ENCODE data around the gene ZNF283.
"Not testable (repeated sequence)": the region's sequence is repeated elsewhere in the genome, so short reads cannot be mapped to it uniquely, and the experiment has no call there.

Gene ZNF283

GRCh38 chr19:43811837-43812236 lies 15.3 kb upstream of the ZNF283 start:
- no peak for TF ChIP-seq CTCF (IDR thresholded peaks at IDR 0.05; ENCODE audit: extremely low read depth, missing control alignments)
- no peak for DNase-seq (ENCODE audit: low spot score)

GRCh38 chr19:43812259-43812658 lies 14.9 kb upstream of the ZNF283 start:
- no peak for TF ChIP-seq CTCF (IDR thresholded peaks at IDR 0.05; ENCODE audit: extremely low read depth, missing control alignments)
- no peak for DNase-seq (ENCODE audit: low spot score)

GRCh38 chr19:43812688-43813087 lies 14.4 kb upstream of the ZNF283 start:
- no peak for TF ChIP-seq CTCF (IDR thresholded peaks at IDR 0.05; ENCODE audit: extremely low read depth, missing control alignments)
- no peak for DNase-seq (ENCODE audit: low spot score)

- no peak for TF ChIP-seq CTCF (IDR thresholded peaks at IDR 0.05; ENCODE audit: extremely low read depth, missing control alignments)
- DNase-seq (ENCODE audit: low spot score) = no peak
Measured at GRCh38 chr19:43814663-43815352, 12.3 kb upstream of the ZNF283 start.

GRCh38 chr19:43817454-43817853 lies 9.7 kb upstream of the ZNF283 start:
- DNase-seq (ENCODE audit: low spot score) = not testable (repeated sequence)

GRCh38 chr19:43818500-43818899 lies 8.6 kb upstream of the ZNF283 start:
- TF ChIP-seq CTCF (IDR thresholded peaks at IDR 0.05; ENCODE audit: extremely low read depth, missing control alignments) = no peak

GRCh38 chr19:43820098-43820883 lies 6.8 kb upstream of the ZNF283 start:
- no peak for TF ChIP-seq CTCF (IDR thresholded peaks at IDR 0.05; ENCODE audit: extremely low read depth, missing control alignments)
- no peak for DNase-seq (ENCODE audit: low spot score)

More at GRCh38 chr19:43818500-43818899, 8.6 kb upstream of the ZNF283 start:
- DNase-seq (ENCODE audit: low spot score) = no peak

GRCh38 chr19:43820884-43821215 lies 6.3 kb upstream of the ZNF283 start:
- TF ChIP-seq CTCF (IDR thresholded peaks at IDR 0.05; ENCODE audit: extremely low read depth, missing control alignments) = no peak
- DNase-seq (ENCODE audit: low spot score) = no peak

- DNase-seq (ENCODE audit: low spot score) = not testable (repeated sequence)
Measured at GRCh38 chr19:43823856-43824255, 3.3 kb upstream of the ZNF283 start.

GRCh38 chr19:43824572-43824971 lies 2.5 kb upstream of the ZNF283 start:
- DNase-seq (ENCODE audit: low spot score) = not testable (repeated sequence)
